Loucy (cell line): ENCODE data around the gene IFITM5.
"Not testable (repeated sequence)": the region's sequence is repeated elsewhere in the genome, so short reads cannot be mapped to it uniquely, and the experiment has no call there.

Experiments used
- H2AFZ ChIP-seq: fragments of 200-600 bp; sonication (generic); 2 replicates; pipeline ENCODE4 v1.6.0; 2016; ENCODE audit warnings: antibody characterized with exemption, mild to moderate bottlenecking, low read length, moderate library complexity
- H3F3A ChIP-seq: fragments of 200-600 bp; 2 replicates; pipeline ENCODE4 v1.6.0; 2016; ENCODE audit warnings: antibody characterized with exemption, low read depth, mild to moderate bottlenecking
- H3K27me3 ChIP-seq: fragments of 200-600 bp; sonication (generic); 2 replicates; pipeline ENCODE4 v1.6.1; 2014; ENCODE audit warnings: low read length, mild to moderate bottlenecking; ENCODE audit not compliant: insufficient read depth, poor library complexity, severe bottlenecking
- H3K36me3 ChIP-seq: fragments of 200-600 bp; sonication (generic); 2 replicates; pipeline ENCODE4 v1.6.1; 2016; ENCODE audit warnings: low read length; ENCODE audit not compliant: insufficient read depth
- H3K4me1 ChIP-seq: fragments of 200-600 bp; sonication (generic); 2 replicates; pipeline ENCODE4 v1.5.1; 2014; ENCODE audit warnings: low read length, mild to moderate bottlenecking; ENCODE audit not compliant: insufficient read depth, poor library complexity, severe bottlenecking
- H3K4me2 ChIP-seq: fragments of 200-600 bp; sonication (generic); 2 replicates; pipeline ENCODE4 v1.6.0; 2014; ENCODE audit warnings: antibody characterized with exemption, low read length, low read depth, mild to moderate bottlenecking; ENCODE audit not compliant: poor library complexity, severe bottlenecking
- H3K4me3 ChIP-seq: fragments of 200-600 bp; sonication (generic); 2 replicates; pipeline ENCODE4 v1.5.1; 2014; ENCODE audit warnings: low read length, mild to moderate bottlenecking, mixed read lengths; ENCODE audit not compliant: poor library complexity, severe bottlenecking
- H3K79me2 ChIP-seq: fragments of 200-600 bp; sonication (generic); 2 replicates; pipeline ENCODE4 v1.6.1; 2014; ENCODE audit warnings: low read length; ENCODE audit not compliant: insufficient read depth
- H3K9ac ChIP-seq: fragments of 200-600 bp; sonication (generic); 2 replicates; pipeline ENCODE4 v1.6.0; 2014; ENCODE audit warnings: mild to moderate bottlenecking, low read depth, low read length, moderate library complexity; ENCODE audit not compliant: poor library complexity, severe bottlenecking
- H3K9me2 ChIP-seq: fragments of 200-600 bp; sonication (generic); replicated peaks from 2 replicates; pipeline ENCODE4 v1.6.1; 2016; ENCODE audit warnings: low read depth, low read length, mixed read lengths
- H3K9me3 ChIP-seq: fragments of 200-600 bp; sonication (generic); 2 replicates; pipeline ENCODE4 v1.6.1; 2014; ENCODE audit warnings: mild to moderate bottlenecking, antibody characterized with exemption, low read length, low read depth; ENCODE audit not compliant: insufficient read depth
- H4K20me1 ChIP-seq: fragments of 200-600 bp; sonication (generic); 2 replicates; pipeline ENCODE4 v1.6.0; 2014; ENCODE audit warnings: antibody characterized with exemption, low read length, mild to moderate bottlenecking; ENCODE audit not compliant: insufficient read depth, poor library complexity, severe bottlenecking
- EZH2phosphoT487 ChIP-seq: fragments of 200-600 bp; IDR thresholded peaks from 2 replicates; pipeline ENCODE4 v1.6.1; 2018; ENCODE audit warnings: antibody characterized with exemption, mild to moderate bottlenecking, moderate library complexity, borderline replicate concordance
- TF ChIP-seq, protein P1 (sequence below): fragments of 200-600 bp; sonication (generic); conservative IDR thresholded peaks from 2 replicates; pipeline ENCODE4 v1.5.1; 2014; ENCODE audit warnings: mild to moderate bottlenecking, antibody characterized with exemption, low read length

The IFITM5 gene

DNA sequence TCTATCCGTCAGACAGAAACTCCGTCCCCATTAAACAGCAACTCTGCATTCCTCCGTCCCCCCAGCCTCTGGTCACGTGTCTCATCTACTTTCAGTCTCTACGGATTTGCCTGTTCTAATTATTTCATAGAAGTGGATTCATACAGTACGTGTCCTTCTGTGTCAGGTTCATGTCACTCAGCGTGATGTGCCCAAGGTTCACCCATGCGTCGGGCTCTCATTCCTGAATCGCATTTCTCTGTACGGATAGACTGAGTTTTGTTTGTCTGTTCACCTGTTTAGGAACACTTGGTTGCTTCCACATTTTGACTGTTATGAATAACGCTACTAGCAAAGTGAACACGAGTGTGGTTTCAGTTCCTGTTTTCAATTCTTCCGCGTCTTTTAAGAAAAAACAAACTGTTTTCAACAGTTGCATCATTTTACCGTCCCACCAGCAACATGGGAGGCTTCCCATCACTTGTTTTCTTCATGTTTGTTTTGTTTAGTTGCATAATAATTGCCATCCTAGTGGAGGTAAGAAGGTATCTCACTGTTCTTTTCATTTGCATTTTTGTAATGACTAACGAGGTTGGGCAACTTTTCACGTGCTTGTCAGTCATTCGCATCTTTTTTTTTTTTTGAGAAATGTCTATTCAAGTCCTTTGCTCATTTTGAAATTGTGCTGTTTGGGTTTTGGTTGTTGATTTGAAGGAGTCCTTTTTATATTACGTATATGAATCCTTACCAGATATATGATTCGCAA is 30.0 kb downstream of the IFITM5 start:
- H3K4me2 ChIP-seq: peak overlapping the region; percentile 92
- peaks cover 6% of the 10 kb centered on the region; the same call in 1 of the 2 replicates for H3K79me2 ChIP-seq
- H3K36me3 ChIP-seq: no peaks in the 10 kb centered on the region
- H3K4me1 ChIP-seq: peaks cover 23% of the 10 kb centered on the region
- TF ChIP-seq, protein P1, sequence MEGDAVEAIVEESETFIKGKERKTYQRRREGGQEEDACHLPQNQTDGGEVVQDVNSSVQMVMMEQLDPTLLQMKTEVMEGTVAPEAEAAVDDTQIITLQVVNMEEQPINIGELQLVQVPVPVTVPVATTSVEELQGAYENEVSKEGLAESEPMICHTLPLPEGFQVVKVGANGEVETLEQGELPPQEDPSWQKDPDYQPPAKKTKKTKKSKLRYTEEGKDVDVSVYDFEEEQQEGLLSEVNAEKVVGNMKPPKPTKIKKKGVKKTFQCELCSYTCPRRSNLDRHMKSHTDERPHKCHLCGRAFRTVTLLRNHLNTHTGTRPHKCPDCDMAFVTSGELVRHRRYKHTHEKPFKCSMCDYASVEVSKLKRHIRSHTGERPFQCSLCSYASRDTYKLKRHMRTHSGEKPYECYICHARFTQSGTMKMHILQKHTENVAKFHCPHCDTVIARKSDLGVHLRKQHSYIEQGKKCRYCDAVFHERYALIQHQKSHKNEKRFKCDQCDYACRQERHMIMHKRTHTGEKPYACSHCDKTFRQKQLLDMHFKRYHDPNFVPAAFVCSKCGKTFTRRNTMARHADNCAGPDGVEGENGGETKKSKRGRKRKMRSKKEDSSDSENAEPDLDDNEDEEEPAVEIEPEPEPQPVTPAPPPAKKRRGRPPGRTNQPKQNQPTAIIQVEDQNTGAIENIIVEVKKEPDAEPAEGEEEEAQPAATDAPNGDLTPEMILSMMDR: peak; percentile 23; the same call in 1 of the 2 replicates
- TF ChIP-seq EZH2phosphoT487: no peak
- peak overlapping the region; percentile 86 for H3K9ac ChIP-seq
- H3K9me3 ChIP-seq: no peaks in the 10 kb centered on the region
- no peaks in the 10 kb centered on the region for H3K9me2 ChIP-seq
- H3F3A ChIP-seq: peaks cover 11% of the 10 kb centered on the region; the same call in 1 of the 2 replicates
- H3K4me3 ChIP-seq: peak overlapping the region; percentile 75
- H4K20me1 ChIP-seq: no peaks in the 10 kb centered on the region
- no peaks in the 10 kb centered on the region for H3K27me3 ChIP-seq
- H2AFZ ChIP-seq: peak overlapping the region; percentile 53

DNA sequence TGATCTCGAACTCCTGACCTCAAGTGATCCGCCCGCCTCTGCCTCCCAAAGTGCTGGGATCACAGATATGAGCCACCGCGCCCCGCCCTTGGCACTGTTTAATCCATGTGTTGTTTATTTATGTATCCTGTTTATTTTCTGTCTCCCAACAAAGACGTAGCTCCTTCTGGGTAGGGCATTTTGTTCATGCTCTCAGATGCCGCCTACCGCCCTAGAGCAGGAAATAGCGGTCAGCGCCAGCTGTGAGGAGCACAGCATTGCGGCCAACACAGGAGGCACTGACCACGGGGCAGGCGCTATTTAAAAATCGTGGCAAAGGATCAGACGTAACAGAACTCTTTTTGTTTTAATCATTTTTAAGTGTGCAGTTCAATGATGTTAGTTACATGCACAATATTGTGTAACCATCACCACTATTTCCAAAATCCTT is 30.6 kb downstream of the IFITM5 start:
- not testable (repeated sequence) for H3K36me3 ChIP-seq, H3K9me3 ChIP-seq, H3K9me2 ChIP-seq, H4K20me1 ChIP-seq, H3K79me2 ChIP-seq, H3K27me3 ChIP-seq
- Histone ChIP-seq H3F3A (peaks cover 11% of the 10 kb centered on the region; the same call in 1 of the 2 replicates), H3K9ac (peak overlapping the region; percentile 86), H3K4me1 (peaks cover 23% of the 10 kb centered on the region), H3K4me3 (peak overlapping the region; percentile 75), H2AFZ (peak overlapping the region; percentile 53), H3K4me2 (peak overlapping the region; percentile 92)
- TF ChIP-seq, protein P1: peak; percentile 31

- Histone ChIP-seq H3K4me3 (peak overlapping the region; percentile 75), H3K4me2 (peak overlapping the region; percentile 92), H3K9me3 (no peaks in the 10 kb centered on the region)
These were observed 31.8 kb downstream of the IFITM5 start for GRCh38 chr11:267491-267994.

More at GRCh38 chr11:267491-267994, 31.8 kb downstream of the IFITM5 start:
- no peaks in the 10 kb centered on the region for H4K20me1 ChIP-seq
- H2AFZ ChIP-seq: peak overlapping the region; percentile 47; the same call in 1 of the 2 replicates
- TF ChIP-seq EZH2phosphoT487: no peak
- TF ChIP-seq, protein P1: no peak
- no peaks in the 10 kb centered on the region for H3K36me3 ChIP-seq
- no peaks in the 10 kb centered on the region for H3K9me2 ChIP-seq
- H3K79me2 ChIP-seq: peaks cover 6% of the 10 kb centered on the region; the same call in 1 of the 2 replicates
- H3F3A ChIP-seq: peaks cover 11% of the 10 kb centered on the region; the same call in 1 of the 2 replicates
- no peaks in the 10 kb centered on the region for H3K27me3 ChIP-seq
- H3K4me1 ChIP-seq: peaks cover 23% of the 10 kb centered on the region
- peak overlapping the region; percentile 86 for H3K9ac ChIP-seq
